Umbilical cord (tissue), 2 donors: ENCODE measurements around the gene TRIO. TPM values are rescaled to one million over a fixed set of nuclear protein-coding genes. Genes with fewer than 3 reads are reported as not detected.

Experiments used
- DNase-seq: peaks from one replicate; pipeline ENCODE4 v3.0.0-alpha.2; 2015; ENCODE audit warnings: low spot score
- total RNA-seq: library from RNA; depleted of rRNA; stranded (reverse); fragments of >200 nt; gene quantifications from one replicate; pipeline ENCODE4 v1.2.3, GENCODE V29; 2014; ENCODE audit warnings: low replicate concordance; ENCODE audit not compliant: insufficient read depth

TRIO gene
- total RNA-seq, 1 donor from 2014 or later = 170 TPM

GRCh38 chr5:14449052-14449661 is 306.0 kb downstream of the TRIO start:
- DNase-seq = no peak

DNA sequence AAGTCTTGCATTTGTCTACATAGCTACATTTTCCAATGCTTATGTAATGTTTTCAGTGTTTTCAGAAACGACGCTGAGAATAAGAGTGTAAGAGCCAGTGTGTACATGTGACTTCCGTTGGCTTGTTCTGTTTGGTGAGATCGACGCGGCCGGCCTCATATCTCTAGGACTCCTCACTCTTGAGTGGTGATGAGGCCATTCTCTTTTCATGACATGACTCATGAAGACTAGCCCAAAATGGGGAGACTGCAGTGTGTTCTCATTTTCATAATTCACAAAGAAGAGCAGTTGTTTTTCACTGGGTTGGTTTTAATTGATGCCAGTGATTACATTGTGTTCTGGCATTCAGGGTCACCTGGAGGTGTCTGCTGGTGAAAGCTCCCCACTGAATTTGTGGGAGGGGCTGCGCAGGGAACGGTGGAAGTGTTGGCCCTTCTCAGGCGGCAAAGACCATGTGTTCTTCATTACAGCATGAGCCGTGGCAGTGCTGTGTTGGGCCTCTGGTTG is 306.9 kb downstream of the TRIO start:
- peak; percentile 71 for DNase-seq

DNA sequence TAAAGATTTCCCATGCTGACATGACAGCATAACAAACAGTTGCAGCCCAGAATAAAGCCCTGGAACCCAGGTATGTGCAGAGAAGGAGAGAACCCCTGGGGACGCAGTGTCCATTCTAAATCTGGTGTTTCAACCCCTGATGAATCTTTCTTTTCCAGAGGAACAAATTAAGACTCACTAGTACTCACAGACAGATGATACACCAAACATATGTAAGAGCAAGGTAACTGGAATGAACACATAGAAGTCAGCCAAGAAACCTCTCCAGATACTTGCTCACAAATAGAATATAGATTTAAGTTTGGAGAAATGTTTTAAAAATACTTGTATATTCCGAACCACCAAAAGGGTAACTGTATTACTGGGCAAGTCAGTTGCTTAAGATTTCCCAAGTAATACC is 307.6 kb downstream of the TRIO start:
- DNase-seq = no peak

DNA sequence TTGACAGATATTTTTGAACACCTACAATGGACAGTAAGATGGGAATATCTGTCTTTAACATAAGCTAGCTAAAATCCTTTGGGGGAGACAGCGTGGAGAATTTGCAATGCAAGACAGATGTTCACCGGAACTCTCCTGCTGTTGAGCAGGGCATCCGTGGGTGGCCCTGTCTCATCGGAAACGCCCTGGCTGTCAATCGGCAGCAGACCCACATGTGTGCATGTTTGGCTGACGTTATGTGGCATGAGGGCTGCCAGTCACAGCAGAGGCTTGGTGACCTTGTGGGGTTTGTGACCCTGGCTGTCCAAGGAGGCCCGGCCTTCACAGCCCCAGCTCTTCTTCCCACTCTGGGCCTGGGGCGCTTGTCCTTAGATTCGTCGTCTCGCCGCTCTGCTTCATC is 308.7 kb downstream of the TRIO start:
- DNase-seq = no peak

- no peak for DNase-seq
These were observed 309.7 kb downstream of the TRIO start for GRCh38 chr5:14452685-14453454.

DNA sequence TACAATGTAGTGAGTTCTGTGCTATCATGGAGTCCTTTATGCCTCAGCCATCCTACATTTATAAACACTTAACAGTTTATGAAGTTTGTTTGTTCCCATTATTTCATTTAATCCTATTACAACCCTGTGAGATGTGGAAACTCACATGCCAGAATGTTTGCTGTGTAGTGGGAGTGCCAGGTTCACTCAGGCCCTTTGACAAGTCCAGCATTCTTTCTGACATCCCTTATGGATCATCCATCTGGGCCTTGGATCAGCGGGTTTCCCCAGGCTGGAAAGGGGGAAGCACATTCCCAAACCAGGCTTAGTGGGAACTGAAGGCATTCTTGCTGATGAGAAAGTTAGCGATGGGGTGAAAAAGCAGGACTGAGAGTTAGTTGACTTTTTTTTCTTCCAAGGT is 310.3 kb downstream of the TRIO start:
- no peak for DNase-seq

DNA sequence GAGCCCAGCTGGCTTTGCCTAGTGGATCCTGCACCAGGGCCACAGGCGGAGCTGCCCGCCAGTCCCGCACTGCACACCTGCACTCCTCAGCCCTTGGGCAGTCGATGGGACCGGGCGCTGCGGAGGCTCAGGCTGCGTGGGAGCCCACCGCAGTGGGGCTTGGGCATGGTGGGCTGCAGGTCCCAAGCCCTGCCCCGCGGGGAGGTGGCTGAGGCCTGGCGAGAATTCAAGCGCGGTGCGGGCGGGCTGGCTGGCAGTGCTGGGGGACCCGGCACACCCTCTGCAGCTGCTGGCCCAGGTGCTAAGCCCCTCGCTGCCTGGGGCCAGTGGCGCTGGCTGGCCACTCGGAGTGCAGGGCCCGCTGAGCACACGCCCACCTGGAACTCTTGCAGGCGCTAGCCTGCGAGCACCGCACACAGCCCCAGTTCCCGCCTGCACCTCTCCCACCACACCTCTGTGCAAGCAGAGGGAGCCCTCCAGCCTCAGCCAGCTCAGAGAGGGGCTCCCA is 312.7 kb downstream of the TRIO start:
- no peak for DNase-seq

GRCh38 chr5:14457476-14457875 is 314.3 kb downstream of the TRIO start:
- DNase-seq = peak; percentile 7

DNA sequence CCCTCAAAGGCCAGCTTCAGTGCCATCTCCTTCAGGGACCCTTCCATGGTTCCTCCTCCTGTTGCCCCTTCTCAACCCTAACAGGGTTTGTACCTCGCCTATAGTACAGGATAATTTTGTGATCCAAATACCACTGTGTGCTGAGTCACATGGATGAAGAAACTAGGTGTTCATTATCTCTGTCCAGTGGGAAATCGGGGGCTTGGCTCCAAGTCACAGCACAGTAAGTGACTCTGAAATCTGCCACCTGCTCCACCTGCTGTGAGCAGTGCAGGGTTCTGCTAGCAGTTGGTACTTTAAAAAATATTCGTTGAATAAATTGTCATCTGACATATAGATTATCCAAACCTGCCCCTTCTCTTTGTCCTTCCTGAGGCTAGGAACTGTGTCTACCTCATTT is 315.3 kb downstream of the TRIO start:
- DNase-seq = no peak

DNA sequence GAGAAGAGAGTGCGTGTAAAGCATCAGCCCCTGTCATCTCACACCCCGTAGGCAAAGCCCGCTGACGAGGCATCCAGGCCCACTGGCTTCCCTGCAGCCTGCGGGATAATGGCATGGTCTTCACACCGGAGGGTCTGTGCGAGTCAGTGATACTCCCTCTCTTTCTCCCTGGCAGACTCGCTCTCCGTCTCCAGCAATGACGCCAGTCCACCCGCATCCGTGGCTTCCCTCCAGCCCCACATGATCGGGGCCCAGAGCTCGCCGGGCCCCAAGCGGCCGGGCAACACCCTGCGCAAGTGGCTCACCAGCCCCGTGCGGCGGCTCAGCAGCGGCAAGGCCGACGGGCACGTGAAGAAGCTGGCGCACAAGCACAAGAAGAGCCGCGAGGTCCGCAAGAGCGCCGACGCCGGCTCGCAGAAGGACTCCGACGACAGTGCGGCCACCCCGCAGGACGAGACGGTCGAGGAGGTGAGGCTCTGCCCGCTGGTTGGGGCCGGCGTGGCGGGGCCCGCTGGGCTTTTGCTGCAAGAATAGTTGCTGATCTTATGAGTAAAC is 317.8 kb downstream of the TRIO start:
- DNase-seq = no peak

- DNase-seq = no peak
These were observed 319.5 kb downstream of the TRIO start for GRCh38 chr5:14462681-14463080.

DNA sequence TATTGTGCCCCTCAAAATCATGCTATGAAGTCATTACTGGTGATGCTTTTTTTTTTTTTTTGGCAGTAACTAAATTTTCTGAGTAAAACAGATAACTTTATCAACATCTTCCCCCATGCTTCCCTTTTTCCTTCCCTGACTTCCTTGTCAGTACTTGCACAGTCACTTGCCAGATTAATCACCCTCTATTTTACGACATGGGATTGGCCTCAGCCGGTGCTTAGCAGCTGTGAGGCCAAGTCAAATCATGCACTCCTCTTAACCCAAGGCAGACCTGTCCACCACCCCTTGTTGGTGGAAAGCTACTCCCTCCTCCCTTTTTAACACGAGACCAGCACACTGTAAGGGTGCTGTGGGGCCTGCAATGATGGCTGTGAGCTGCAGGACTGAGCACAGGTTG is 320.5 kb downstream of the TRIO start:
- peak; percentile 66 for DNase-seq

- DNase-seq = no peak
These were observed 321.0 kb downstream of the TRIO start for GRCh38 chr5:14464096-14464495.

GRCh38 chr5:14464671-14465070 is 321.5 kb downstream of the TRIO start:
- no peak for DNase-seq

DNA sequence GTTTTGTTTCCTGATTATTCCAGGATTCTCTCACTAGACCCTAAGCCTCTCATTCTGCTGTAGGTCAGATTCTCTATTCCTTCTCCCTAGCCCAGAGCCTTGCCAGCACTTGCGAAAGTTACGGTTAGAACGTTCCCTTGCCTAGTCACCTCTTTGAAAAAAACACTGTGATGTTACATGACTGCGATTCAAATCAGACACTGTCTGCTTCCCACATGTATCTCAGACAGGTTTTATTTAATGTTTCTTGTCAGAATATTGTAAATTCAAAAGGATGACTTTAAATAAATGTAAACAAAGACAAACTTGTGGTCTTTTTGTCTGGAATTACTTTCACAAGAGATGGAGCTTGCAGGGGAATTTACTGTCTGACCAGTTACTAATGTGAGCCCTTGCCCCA is 322.0 kb downstream of the TRIO start:
- DNase-seq = no peak

- DNase-seq = no peak
These were observed 322.6 kb downstream of the TRIO start for GRCh38 chr5:14465776-14466175.

DNA sequence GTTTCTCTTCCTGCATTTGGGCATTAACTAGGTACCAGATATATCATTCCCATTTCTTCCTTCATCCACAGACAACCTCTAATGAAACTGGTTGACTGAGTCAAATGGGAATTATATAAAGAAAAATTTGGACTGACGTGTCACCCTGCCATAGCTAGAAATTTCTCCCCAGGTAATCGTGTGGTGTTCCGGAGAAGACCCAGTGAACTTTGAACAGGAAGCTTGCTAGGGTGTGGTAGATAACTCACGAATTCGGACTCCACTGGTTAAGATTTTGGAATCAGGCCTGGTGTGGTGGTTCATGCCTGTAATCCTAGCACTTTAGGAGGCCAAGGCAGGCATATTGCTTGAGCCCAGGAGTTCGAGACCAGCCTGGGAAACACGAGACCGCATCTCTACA is 324.1 kb downstream of the TRIO start:
- no peak for DNase-seq

DNA sequence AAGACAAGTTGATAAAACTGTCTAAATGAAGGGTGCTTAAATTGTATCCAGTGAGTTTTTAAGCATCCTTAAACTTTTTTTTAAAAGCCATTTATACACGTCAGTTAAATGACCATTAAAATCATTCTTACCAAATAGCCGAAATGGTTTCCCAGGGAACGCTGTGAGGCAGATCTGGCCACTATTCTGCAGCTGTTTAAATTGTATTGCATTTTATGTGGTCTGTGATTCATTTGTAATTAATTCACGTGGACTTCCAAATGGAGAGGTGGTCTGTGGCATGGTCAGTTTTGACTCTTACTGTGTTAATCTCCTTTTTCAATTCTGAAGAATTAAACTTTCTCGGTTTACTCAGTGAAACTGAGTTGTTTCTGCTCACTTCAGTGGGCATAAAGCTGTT is 324.7 kb downstream of the TRIO start:
- DNase-seq = no peak

GRCh38 chr5:14469551-14470377 is 326.6 kb downstream of the TRIO start:
- no peak for DNase-seq

DNA sequence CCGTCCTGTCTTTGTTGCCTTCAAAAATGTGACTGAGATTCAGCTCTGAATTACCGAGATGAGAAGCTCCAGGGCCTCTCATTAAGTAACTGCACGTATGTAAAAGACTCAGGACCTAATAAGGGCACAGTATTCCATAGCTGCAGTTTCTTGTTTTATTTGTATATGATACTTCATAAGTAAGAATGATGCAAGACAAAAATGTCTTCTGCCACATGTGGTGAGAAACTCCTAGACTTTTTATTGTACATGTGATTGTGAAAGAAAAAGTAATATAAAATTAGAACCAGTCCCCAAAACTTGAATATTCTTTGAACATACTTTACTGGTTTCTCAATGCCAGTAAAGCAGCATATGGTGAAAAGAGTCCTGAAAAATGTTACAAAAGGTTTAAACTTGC is 328.4 kb downstream of the TRIO start:
- DNase-seq = no peak

DNA sequence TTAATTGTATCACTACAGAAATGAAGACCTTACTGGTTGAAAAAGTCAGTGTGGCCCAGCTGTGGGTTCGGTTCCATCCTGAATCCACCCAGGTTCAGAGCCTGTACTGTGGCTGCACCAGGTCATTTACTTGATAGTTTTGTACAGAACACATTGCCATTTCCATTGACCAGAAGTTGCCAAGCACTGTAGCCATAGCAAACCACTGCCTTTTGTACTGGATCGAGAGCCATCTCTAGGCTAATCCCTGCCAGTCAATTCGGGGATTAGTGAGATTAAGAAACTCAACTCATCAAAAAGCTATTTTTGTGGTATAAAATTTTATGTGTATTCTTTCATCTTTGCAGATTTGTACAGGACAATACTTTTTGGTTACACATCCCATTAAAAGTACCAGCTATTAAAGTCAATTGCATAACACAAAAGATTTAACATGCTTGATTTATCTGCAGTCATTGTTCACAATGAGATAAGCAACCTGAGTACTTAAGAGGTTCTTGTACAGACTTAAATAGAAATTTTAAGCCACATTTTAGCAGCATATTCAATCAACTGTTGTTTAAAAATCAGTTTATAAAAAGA is 329.9 kb downstream of the TRIO start:
- no peak for DNase-seq

DNA sequence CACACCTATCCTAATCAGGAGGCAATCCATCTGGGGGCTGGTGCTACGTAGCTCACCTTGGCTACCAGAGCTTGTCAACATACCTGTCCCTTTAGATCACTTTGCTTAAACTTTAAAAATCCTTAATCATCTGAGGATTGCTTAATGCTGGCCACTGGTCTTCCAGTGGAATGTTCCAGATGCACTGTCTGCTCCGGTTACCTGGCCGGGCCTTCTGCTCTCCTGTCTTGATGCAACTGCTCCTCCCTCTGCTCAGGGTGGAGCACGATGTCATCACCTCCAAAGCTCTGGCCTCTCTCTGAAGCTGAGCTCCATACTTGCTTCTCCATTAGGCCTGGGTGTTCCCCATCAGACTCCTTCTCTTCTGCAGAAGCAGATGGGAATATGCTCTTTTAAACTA is 331.9 kb downstream of the TRIO start:
- DNase-seq = no peak
